IPS-18c (cell line): ENCODE measurements around the gene MESD.
A peak's percentile ranks its signal among the peaks of the same experiment; 100 is the strongest.

Experiments
- H3K4me3 ChIP-seq: 2 replicates; pipeline ENCODE4 v1.7.0; 2013; ENCODE audit warnings: low read depth, mild to moderate bottlenecking, low read length, moderate library complexity; ENCODE audit not compliant: insufficient read depth
- H3K9me3 ChIP-seq: one replicate; pipeline ENCODE4 v1.6.1; 2013; ENCODE audit warnings: mild to moderate bottlenecking, low read length, moderate library complexity; ENCODE audit not compliant: control insufficient read depth, insufficient read depth

MESD gene

GRCh38 chr15:81018197-81018596, 28.6 kb upstream of the MESD start:
- Histone ChIP-seq H3K4me3 (no peak overlapping the region), H3K9me3 (peaks cover 2% of the 10 kb centered on the region)

GRCh38 chr15:81016489-81017068, 27.0 kb upstream of the MESD start:
- H3K4me3 ChIP-seq, result no peak overlapping the region
- H3K9me3 ChIP-seq, result peaks cover 2% of the 10 kb centered on the region

DNA sequence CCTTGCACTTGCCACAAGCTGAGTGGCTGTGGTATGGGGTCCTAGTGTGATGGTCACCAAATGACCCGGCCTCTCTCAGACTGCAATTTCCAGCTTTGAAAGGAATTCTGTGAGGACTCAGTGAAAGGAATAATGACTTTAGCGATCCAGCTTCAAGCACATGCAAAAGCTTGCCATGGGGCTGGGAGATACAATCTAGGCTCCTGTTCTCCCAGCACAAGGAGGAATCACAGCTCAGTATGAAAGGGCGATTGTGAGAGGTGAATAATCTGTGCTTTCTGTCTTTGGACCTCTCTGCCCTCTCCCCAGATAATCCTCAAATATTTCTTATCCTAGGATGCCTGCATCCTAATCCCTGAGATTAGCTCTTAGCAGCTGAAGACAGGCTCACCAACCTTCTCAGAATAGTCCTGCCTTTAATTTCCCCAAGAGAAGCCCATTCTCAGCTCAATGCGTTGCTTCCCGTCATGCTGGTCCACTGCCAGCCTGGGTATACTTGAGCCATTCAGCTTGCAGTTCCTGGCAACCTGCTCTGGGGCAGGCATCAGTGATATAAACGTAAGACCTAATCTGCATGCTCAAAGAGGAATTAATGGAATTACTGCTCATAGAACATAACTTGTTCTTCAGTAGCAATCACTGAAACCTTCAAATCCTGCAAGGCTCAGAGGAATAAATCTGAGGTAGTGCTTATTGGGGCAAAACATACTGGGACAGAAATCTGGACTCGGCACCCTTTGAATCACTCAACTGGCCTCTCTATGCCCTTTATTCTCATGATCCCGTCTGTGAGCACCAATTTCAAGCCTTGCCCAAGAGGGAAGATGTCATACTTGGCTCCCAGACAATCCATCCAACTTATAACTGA, 26.2 kb upstream of the MESD start:
- H3K9me3 ChIP-seq, result peaks cover 2% of the 10 kb centered on the region
- H3K4me3 ChIP-seq, result no peak overlapping the region

GRCh38 chr15:81014446-81015093, 25.0 kb upstream of the MESD start:
- peaks cover 2% of the 10 kb centered on the region for H3K9me3 ChIP-seq

DNA sequence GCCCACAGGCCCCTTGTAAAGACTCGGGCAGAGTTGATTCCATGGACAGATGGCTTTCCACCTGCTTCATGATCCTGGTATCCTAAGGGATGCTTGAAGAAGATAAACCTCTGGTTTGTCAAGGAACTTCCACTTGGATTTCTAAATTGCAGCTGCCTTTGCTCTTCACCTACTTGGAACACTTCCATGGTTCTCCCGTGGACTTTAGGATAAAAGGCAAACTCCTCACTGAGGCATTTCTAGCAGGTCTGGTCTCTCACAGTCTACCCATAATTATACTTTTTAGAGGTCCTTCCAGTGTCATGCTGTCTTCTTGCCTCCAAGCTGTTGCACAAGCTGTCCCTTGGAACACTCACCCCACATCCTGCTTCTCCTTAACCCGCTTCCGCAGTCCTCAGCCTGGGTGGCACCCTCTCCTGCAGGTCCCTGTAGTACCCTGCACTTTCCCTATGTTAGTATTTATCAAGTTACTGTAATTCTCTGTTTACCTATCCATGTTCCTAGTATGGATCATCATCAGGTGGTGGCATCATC, 23.8 kb upstream of the MESD start:
- H3K4me3 ChIP-seq, result no peak overlapping the region
- peaks cover 2% of the 10 kb centered on the region for H3K9me3 ChIP-seq

More at GRCh38 chr15:81014446-81015093, 25.0 kb upstream of the MESD start:
- no peak overlapping the region for H3K4me3 ChIP-seq

DNA sequence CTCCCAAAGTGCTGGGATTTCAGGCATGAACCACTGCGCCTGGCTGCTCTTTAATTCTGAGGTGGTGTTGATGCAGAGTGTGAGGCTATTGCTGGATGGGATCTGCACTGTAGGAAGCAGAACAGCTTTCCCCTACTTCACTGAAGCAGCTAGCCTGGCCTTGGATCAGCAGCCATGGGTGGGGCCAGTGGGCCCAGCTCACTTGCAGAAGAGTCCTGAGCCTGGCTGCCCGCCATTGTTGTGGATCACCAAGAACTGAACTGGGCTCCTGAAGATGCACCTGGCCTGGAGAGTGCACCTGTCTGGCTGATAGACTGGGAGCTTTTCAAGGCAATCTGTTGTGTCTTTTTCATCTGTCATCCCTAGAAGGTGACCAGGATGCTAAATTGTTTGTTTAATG, 23.0 kb upstream of the MESD start:
- peaks cover 2% of the 10 kb centered on the region for H3K9me3 ChIP-seq
- no peak overlapping the region for H3K4me3 ChIP-seq

DNA sequence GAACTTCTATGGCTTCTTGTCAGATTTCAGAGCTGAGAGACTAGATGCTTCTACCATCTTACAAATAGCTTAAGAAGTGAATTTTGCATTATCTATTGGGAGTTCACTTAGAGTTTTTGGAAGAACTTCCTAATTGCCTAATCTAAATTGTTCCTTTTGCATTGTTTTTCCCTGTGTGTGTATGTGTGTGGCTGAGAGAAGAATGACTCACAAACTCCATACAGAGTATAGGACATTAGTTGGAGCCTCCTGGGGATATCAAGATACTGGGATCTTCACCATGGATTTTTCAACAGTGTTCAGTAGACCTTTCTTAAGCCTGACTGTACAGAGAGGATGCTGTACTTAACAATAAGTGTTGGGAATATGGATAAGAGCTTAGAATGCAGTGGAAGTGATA, 22.0 kb upstream of the MESD start:
- Histone ChIP-seq H3K9me3 (peaks cover 2% of the 10 kb centered on the region), H3K4me3 (no peak overlapping the region)

GRCh38 chr15:81010086-81010485, 20.5 kb upstream of the MESD start:
- Histone ChIP-seq H3K9me3 (no peaks in the 10 kb centered on the region), H3K4me3 (no peak overlapping the region)

DNA sequence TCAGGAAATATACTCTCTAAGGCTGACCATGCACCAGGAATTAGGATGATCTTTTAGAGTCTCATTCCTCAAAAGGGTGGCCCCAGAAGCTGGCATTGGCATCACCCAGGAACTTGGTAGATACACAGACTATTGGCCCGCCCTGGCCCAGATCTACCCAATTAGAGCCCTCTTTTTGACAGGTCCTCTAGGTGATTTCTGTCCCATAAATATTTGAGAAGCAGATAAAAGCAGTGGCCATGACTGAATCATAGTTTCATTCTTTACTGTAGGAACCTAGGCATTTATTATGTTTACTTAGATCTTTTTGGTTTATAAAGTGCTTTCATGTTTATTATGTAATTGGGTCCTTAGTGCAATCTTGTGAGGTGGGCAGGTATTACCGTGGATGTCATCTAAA, 18.7 kb upstream of the MESD start:
- Histone ChIP-seq H3K9me3 (no peaks in the 10 kb centered on the region), H3K4me3 (no peak overlapping the region)

GRCh38 chr15:81007428-81008064, 17.9 kb upstream of the MESD start:
- H3K9me3 ChIP-seq, result no peaks in the 10 kb centered on the region
- no peak overlapping the region for H3K4me3 ChIP-seq

DNA sequence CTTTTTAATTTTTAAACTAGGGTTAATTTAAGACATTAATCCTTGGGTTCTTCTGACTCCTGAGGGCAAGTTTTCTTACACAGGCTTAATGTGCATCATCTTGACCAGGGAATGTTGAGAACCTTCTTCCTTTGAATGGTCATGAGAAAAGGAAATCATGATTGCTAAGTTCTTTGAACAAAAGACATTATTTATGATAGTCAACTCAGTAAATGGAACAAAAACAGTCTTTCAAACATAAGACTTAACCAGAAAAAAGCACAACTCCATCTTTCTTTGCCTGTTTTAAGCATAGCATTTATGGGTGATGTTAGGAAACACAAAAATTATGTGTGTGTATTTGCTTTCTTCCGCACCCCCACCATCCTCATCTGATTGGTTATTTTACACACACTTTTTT, 16.5 kb upstream of the MESD start:
- Histone ChIP-seq H3K9me3 (no peaks in the 10 kb centered on the region), H3K4me3 (no peak overlapping the region)

DNA sequence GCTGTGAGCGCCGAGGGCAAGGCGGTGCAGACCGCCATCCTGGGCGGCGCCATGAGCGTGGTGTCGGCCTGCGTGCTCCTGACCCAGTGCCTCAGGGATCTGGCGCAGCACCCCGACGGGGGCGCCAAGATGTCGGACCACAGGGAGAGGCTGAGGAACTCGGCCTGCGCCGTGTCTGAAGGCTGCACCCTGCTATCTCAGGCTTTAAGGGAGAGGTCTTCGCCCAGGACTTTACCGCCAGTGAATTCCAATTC, 13.4 kb upstream of the MESD start:
- no peaks in the 10 kb centered on the region for H3K9me3 ChIP-seq
- no peak overlapping the region for H3K4me3 ChIP-seq

- Histone ChIP-seq H3K4me3 (peak overlapping the region; percentile 82), H3K9me3 (no peaks in the 10 kb centered on the region)
Observed at GRCh38 chr15:81002331-81003096, 12.9 kb upstream of the MESD start.

GRCh38 chr15:81002009-81002330, 12.4 kb upstream of the MESD start:
- Histone ChIP-seq H3K9me3 (no peaks in the 10 kb centered on the region), H3K4me3 (peak overlapping the region; percentile 82)

GRCh38 chr15:81001152-81002008, 11.8 kb upstream of the MESD start:
- Histone ChIP-seq H3K9me3 (no peaks in the 10 kb centered on the region), H3K4me3 (peak overlapping the region; percentile 82)

GRCh38 chr15:81000624-81001151, 11.1 kb upstream of the MESD start, which contains the start of gene TLNRD1:
Gene TLNRD1 (plus strand): TSS chr15:81000923. CDS start chr15:81002272, 1,349 bp downstream.
- Histone ChIP-seq H3K4me3 (peak within 1 kb of the TSS; percentile 82), H3K9me3 (no peaks in the 10 kb centered on the region)
